WTC11 (cell line): ENCODE results near the gene HCFC1. TPM values are rescaled to one million over a fixed set of nuclear protein-coding genes. Genes with fewer than 3 reads are reported as not detected.

ENCODE experiments used
- ATAC-seq: fragments of 200-7000 bp; cut with Tn5 transposase; 2 replicates; pipeline ENCODE4 v1.10.0; 2021; ENCODE audit warnings: mild to moderate bottlenecking, moderate library complexity
- CTCF ChIA-PET: fragments of 300-600 bp; sonication (Branson Sonifier 250); formaldehyde crosslinking; loops from one replicate; lab custom pipeline; 2021; ENCODE audit warnings: antibody characterized with exemption; lab: Charles Lee
- POLR2A ChIA-PET: fragments of 350-600 bp; sonication (Branson Sonifier 250); formaldehyde crosslinking; loops from one replicate; lab custom pipeline; 2021; ENCODE audit warnings: antibody characterized with exemption; lab: Charles Lee
- DNase-seq: peaks from one replicate; pipeline ENCODE4 v3.0.0; 2021; ENCODE audit warnings: low spot score
- H3K27ac Mint-ChIP-seq: 2 replicates; pipeline ENCODE4 v1.8.0; 2021; ENCODE audit warnings: mixed read lengths
- H3K27me3 Mint-ChIP-seq: 2 replicates; pipeline ENCODE4 v1.8.0; 2021; ENCODE audit warnings: low read depth, mild to moderate bottlenecking, moderate library complexity, mixed read lengths
- H3K36me3 Mint-ChIP-seq: 2 replicates; pipeline ENCODE4 v1.8.0; 2021; ENCODE audit warnings: mixed read lengths
- H3K4me1 Mint-ChIP-seq: 2 replicates; pipeline ENCODE4 v1.8.0; 2022; ENCODE audit warnings: mixed read lengths
- H3K4me3 Mint-ChIP-seq: 2 replicates; pipeline ENCODE4 v1.8.0; 2021; ENCODE audit warnings: mild to moderate bottlenecking, moderate library complexity, mixed read lengths
- H3K9me3 Mint-ChIP-seq: 2 replicates; pipeline ENCODE4 v1.8.0; 2021; ENCODE audit warnings: mixed read lengths
- AR ChIP-seq: fragments of 250-450 bp; sonication (Bioruptor Pico); IDR thresholded peaks from 2 replicates; pipeline ENCODE4 v1.9.0; 2021; ENCODE audit warnings: mild to moderate bottlenecking
- ARID4B ChIP-seq: sonication (generic); formaldehyde crosslinking; IDR thresholded peaks from 2 replicates; pipeline ENCODE4 v1.8.0; 2023; ENCODE audit warnings: missing genetic modification reagents, mild to moderate bottlenecking, borderline replicate concordance
- CBFB ChIP-seq: sonication (generic); formaldehyde crosslinking; IDR thresholded peaks from 2 replicates; pipeline ENCODE4 v1.8.1; 2022; ENCODE audit warnings: mild to moderate bottlenecking, low read depth, missing genetic modification reagents
- E2F4 ChIP-seq: sonication (generic); formaldehyde crosslinking; IDR thresholded peaks from 2 replicates; pipeline ENCODE4 v1.8.1; 2022; ENCODE audit warnings: low read depth, mild to moderate bottlenecking, moderate library complexity, missing genetic modification reagents, borderline replicate concordance
- E2F5 ChIP-seq: sonication (generic); formaldehyde crosslinking; IDR thresholded peaks from 2 replicates; pipeline ENCODE4 v1.8.1; 2022; ENCODE audit warnings: mild to moderate bottlenecking, moderate library complexity, missing genetic modification reagents
- HMGA2 ChIP-seq: fragments of 250-450 bp; sonication (Bioruptor Pico); IDR thresholded peaks from 2 replicates; pipeline ENCODE4 v1.4.0; 2021; ENCODE audit warnings: mild to moderate bottlenecking, moderate library complexity
- IRF2 ChIP-seq: sonication (generic); formaldehyde crosslinking; IDR thresholded peaks from 2 replicates; pipeline ENCODE4 v1.8.0; 2022; ENCODE audit warnings: low read depth, missing genetic modification reagents, borderline replicate concordance
- MXD4 ChIP-seq: fragments of 250-450 bp; sonication (Bioruptor Pico); IDR thresholded peaks from 2 replicates; pipeline ENCODE4 v1.8.0; 2021; ENCODE audit warnings: mild to moderate bottlenecking, moderate library complexity, borderline replicate concordance
- NR1H2 ChIP-seq: sonication (generic); formaldehyde crosslinking; IDR thresholded peaks from 2 replicates; pipeline ENCODE4 v1.9.0; 2021; ENCODE audit warnings: mild to moderate bottlenecking, moderate library complexity, missing genetic modification reagents
- OVOL2 ChIP-seq: fragments of 250-450 bp; sonication (Bioruptor Pico); IDR thresholded peaks from 2 replicates; pipeline ENCODE4 v1.9.0; 2021; ENCODE audit warnings: mild to moderate bottlenecking, borderline replicate concordance
- SOX15 ChIP-seq: fragments of 250-450 bp; sonication (Bioruptor Pico); IDR thresholded peaks from 2 replicates; pipeline ENCODE4 v1.9.0; 2021; ENCODE audit warnings: mild to moderate bottlenecking
- USF2 ChIP-seq: sonication (generic); formaldehyde crosslinking; IDR thresholded peaks from 2 replicates; pipeline ENCODE4 v1.8.1; 2023; ENCODE audit warnings: mild to moderate bottlenecking, missing genetic modification reagents, moderate library complexity
- ZNF138 ChIP-seq: sonication (generic); formaldehyde crosslinking; conservative IDR thresholded peaks from 2 replicates; pipeline ENCODE4 v1.8.1; 2022; ENCODE audit warnings: mild to moderate bottlenecking, moderate library complexity, missing genetic modification reagents
- ZNF396 ChIP-seq: fragments of 250-450 bp; sonication (Bioruptor Pico); IDR thresholded peaks from 2 replicates; pipeline ENCODE4 v1.8.0; 2021; ENCODE audit warnings: mild to moderate bottlenecking, moderate library complexity, borderline replicate concordance
- ZNF425 ChIP-seq: fragments of 250-450 bp; sonication (Bioruptor Pico); conservative IDR thresholded peaks from 2 replicates; pipeline ENCODE4 v1.9.0; 2021; ENCODE audit warnings: mild to moderate bottlenecking
- ZSCAN18 ChIP-seq: fragments of 250-450 bp; sonication (Bioruptor Pico); IDR thresholded peaks from 2 replicates; pipeline ENCODE4 v2.1.2; 2022; ENCODE audit warnings: mild to moderate bottlenecking, moderate library complexity
- total RNA-seq: library from RNA; stranded (reverse); gene quantifications from 3 replicates; pipeline ENCODE4 v1.2.3, GENCODE V29; 2021

The HCFC1 gene
- total RNA-seq, 1 experiment from 2014 or later, result 130 TPM

GRCh38 chrX:153968754-153969124 is 2.9 kb downstream of the HCFC1 start:
- Mint-ChIP-seq H3K4me1 (peaks cover 27% of the 10 kb centered on the region), H3K27me3 (no peaks in the 10 kb centered on the region), H3K27ac (no peak overlapping the region), H3K36me3 (no peaks in the 10 kb centered on the region; the same call in 1 of the 2 replicates), H3K4me3 (peak overlapping the region; percentile 100), H3K9me3 (no peaks in the 10 kb centered on the region)
- no peak for DNase-seq
- ATAC-seq, result no peak
- ChIA-PET CTCF (interaction anchor here (1.1 to 3.7 kb wide), 4 partner anchors 21 to 58 kb away, joined by 3 to 13 read pairs (median 8); partner anchors contain the start of gene ARHGAP4), POLR2A (interaction anchor here (1.9 kb wide), 1 partner anchor 40 kb away, joined by 6 read pairs; no protein-coding TSS in a partner anchor)
- no peak for TF ChIP-seq ZNF396 (CRISPR knock-in tag)
- TF ChIP-seq E2F4, result no peak
- TF ChIP-seq MXD4, result no peak
- no peak for TF ChIP-seq HMGA2
- no peak for TF ChIP-seq NR1H2 (CRISPR knock-in tag)
- no peak for TF ChIP-seq IRF2
- no peak for TF ChIP-seq ZSCAN18
- TF ChIP-seq AR (CRISPR knock-in tag), result no peak
- no peak for TF ChIP-seq USF2
- TF ChIP-seq SOX15 (CRISPR knock-in tag), result no peak
- no peak for TF ChIP-seq ARID4B (CRISPR knock-in tag)
- TF ChIP-seq E2F5 (CRISPR knock-in tag), result no peak
- TF ChIP-seq CBFB (CRISPR knock-in tag), result no peak
- TF ChIP-seq ZNF425 (CRISPR knock-in tag), result no peak
- TF ChIP-seq ZNF138 (CRISPR knock-in tag), result no peak
- TF ChIP-seq OVOL2, result no peak
